GM18498 (cell line): ENCODE measurements around the gene DMXL2.
"Not testable (repeated sequence)": the region's sequence is repeated elsewhere in the genome, so short reads cannot be mapped to it uniquely, and the experiment has no call there.

ENCODE experiments used
- ATAC-seq: cut with Tn5 transposase; IDR thresholded peaks from one replicate; pipeline ENCODE4 v1.9.1; 2021; ENCODE audit warnings: mild to moderate bottlenecking, moderate library complexity; ENCODE audit not compliant: unreplicated experiment

The DMXL2 gene

GRCh38 chr15:51497806-51498205 lies 124.8 kb downstream of the DMXL2 start:
- ATAC-seq: no peak

GRCh38 chr15:51496246-51496645 lies 126.3 kb downstream of the DMXL2 start:
- no peak for ATAC-seq

- no peak for ATAC-seq
These were observed 127.9 kb downstream of the DMXL2 start for GRCh38 chr15:51494411-51495314.

GRCh38 chr15:51493892-51494291 lies 128.7 kb downstream of the DMXL2 start:
- ATAC-seq: no peak

- ATAC-seq: no peak
These were observed 130.0 kb downstream of the DMXL2 start for GRCh38 chr15:51492528-51492927.

GRCh38 chr15:51491941-51492340 lies 130.6 kb downstream of the DMXL2 start:
- no peak for ATAC-seq

GRCh38 chr15:51484781-51485180 lies 137.8 kb downstream of the DMXL2 start:
- ATAC-seq: no peak

- no peak for ATAC-seq
These were observed 138.6 kb downstream of the DMXL2 start for GRCh38 chr15:51483985-51484384.

- no peak for ATAC-seq
These were observed 139.1 kb downstream of the DMXL2 start for GRCh38 chr15:51483520-51483919.

- ATAC-seq: no peak
These were observed 146.8 kb downstream of the DMXL2 start for GRCh38 chr15:51475736-51476135.

GRCh38 chr15:51470512-51470911 lies 152.1 kb downstream of the DMXL2 start:
- ATAC-seq: no peak

GRCh38 chr15:51460796-51461195 lies 161.8 kb downstream of the DMXL2 start:
- no peak for ATAC-seq

GRCh38 chr15:51450001-51450400 lies 172.6 kb downstream of the DMXL2 start:
- ATAC-seq: no peak

- ATAC-seq: no peak
These were observed 173.8 kb downstream of the DMXL2 start for GRCh38 chr15:51448622-51449399.

GRCh38 chr15:51447855-51448621 lies 174.5 kb downstream of the DMXL2 start:
- ATAC-seq: no peak

- ATAC-seq: not testable (repeated sequence)
These were observed 176.4 kb downstream of the DMXL2 start for GRCh38 chr15:51446029-51446744.

GRCh38 chr15:51444807-51445206 lies 177.8 kb downstream of the DMXL2 start:
- ATAC-seq: no peak

- no peak for ATAC-seq
These were observed 178.5 kb downstream of the DMXL2 start for GRCh38 chr15:51444112-51444511.

GRCh38 chr15:51443282-51443914 lies 179.2 kb downstream of the DMXL2 start:
- no peak for ATAC-seq

- no peak for ATAC-seq
These were observed 184.0 kb downstream of the DMXL2 start for GRCh38 chr15:51438526-51438925.
